A549 treated with RU486 at 1 μM for 4 hours (cell line): ENCODE measurements around the gene ETV5. TPM values are rescaled to one million over a fixed set of nuclear protein-coding genes. Genes with fewer than 3 reads are reported as not detected.

Experiments
- total RNA-seq: library from RNA; stranded (reverse); fragments of 200-300 nt; extraction: Qiagen RNA extraction; gene quantifications from 5 replicates; pipeline ENCODE4 v1.2.3, GENCODE V29; 2022; ENCODE audit warnings: low read depth

Gene ETV5
- 27.0 to 32.9 TPM (median 30.3 TPM) in 5 replicates for total RNA-seq

DNA sequence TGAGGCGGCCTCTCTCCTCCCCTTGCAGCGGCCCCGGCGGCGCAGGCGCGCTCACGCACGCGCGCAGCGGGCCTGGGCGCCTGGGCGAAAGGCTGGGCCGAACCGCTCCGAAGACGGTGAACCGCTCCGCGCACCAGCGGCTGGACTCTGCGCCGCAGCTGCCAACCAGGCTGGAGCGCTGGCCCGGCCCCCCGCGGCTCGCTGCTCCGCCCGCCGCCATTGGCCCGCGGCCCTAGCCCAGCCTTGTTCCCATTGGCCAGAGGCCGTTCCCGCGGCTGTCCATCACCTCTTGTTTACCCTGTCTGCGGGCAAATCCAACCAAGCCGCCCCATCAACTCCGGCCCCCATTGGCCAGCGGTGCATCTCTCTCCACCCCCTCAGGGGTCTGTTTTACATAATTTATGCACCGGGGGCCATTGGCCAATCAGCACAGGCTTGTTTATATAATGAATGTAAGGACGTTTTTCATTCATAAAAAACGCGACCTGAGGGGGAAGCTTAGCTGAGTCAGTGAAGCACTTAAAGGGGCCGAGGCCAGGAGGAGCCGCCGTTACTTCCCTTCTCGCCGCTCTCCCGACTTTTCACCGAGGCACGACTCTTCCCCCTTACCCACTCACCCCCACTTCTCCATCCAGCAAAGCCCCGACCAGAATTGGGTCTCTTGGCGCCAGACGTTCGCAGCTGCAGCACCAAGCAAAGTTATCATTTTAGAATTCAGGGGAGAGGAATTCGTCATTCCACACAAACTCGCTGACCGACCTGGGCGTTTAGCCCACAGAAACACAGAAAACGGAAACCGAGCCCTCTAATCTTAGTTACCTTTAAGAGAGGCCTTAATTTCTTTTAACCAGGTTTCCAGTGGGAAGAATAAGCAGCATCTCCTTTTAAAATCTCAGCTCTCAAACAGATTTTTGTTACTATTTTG is at the start of gene ETV5:
ETV5 (minus strand) TSS at position 149 of the 925 bp plus-strand sequence. CDS start 3,221 bp downstream, outside the sequence.

Other genes with a start within 250 kb of the ETV5 start
- 161 to 203 TPM (median 182 TPM) in 5 replicates for gene TRA2B, start 171.1 kb downstream of the ETV5 start, total RNA-seq